ENCODE data around the gene CLEC3B. TPM values are rescaled to one million over a fixed set of nuclear protein-coding genes. Genes with fewer than 3 reads are reported as not detected.

CLEC3B gene
- total RNA-seq, 6 donors from 2014 or later = 6.3 to 332 (median 140) TPM

DNA sequence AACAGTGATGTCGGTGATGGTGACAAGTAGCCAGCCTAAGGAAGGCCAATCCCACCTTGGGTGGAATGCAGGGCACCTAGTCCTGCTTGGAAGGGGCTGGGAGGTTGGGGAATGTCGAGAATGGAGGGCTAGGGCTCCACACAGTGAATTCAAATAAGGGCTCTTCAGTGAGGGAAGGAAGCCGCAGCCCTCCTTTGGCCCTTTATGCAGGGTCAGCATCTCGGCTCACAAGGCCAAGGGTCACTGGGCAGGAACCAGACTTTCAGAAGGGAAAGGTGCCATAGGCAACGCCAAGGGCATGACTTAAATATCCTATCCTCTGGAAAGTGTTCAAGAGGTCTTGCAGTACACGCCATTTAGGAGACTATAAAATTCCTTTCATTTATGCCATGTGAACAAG, 56.9 kb downstream of the CLEC3B start:
- no peak for DNase-seq

GRCh38 chr3:45084361-45084760, 58.3 kb downstream of the CLEC3B start:
- peaks cover 0 to 3% (median 0%) of the 10 kb centered on the region in 4 donors for H3K4me1 ChIP-seq
- H3K27me3 ChIP-seq = no peaks in the 10 kb centered on the region
- H3K27ac ChIP-seq = no peak overlapping the region
- no peaks in the 10 kb centered on the region for H3K36me3 ChIP-seq
- TF ChIP-seq POLR2AphosphoS5 (IDR thresholded peaks at IDR 0.05) = no peak
- WGBS, 2 donors = 38 to 83% methylated on average over 1 of the region's 1 CpG
- H3K4me3 ChIP-seq = no peak overlapping the region
- DNase-seq (no peak), ATAC-seq (ENCODE audit: low FRiP score in 2 of 2) (no peak)
- H3K9me3 ChIP-seq = no peaks in the 10 kb centered on the region

More for the DNA sequence above, 56.9 kb downstream of the CLEC3B start:
- TF ChIP-seq POLR2A (IDR thresholded peaks at IDR 0.05) = no peak
- TF ChIP-seq POLR2AphosphoS5 (IDR thresholded peaks at IDR 0.05) = no peak
- no peak for TF ChIP-seq EP300 (IDR thresholded peaks at IDR 0.05)
- TF ChIP-seq, protein P1, sequence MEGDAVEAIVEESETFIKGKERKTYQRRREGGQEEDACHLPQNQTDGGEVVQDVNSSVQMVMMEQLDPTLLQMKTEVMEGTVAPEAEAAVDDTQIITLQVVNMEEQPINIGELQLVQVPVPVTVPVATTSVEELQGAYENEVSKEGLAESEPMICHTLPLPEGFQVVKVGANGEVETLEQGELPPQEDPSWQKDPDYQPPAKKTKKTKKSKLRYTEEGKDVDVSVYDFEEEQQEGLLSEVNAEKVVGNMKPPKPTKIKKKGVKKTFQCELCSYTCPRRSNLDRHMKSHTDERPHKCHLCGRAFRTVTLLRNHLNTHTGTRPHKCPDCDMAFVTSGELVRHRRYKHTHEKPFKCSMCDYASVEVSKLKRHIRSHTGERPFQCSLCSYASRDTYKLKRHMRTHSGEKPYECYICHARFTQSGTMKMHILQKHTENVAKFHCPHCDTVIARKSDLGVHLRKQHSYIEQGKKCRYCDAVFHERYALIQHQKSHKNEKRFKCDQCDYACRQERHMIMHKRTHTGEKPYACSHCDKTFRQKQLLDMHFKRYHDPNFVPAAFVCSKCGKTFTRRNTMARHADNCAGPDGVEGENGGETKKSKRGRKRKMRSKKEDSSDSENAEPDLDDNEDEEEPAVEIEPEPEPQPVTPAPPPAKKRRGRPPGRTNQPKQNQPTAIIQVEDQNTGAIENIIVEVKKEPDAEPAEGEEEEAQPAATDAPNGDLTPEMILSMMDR (IDR thresholded peaks at IDR 0.05) = no peak
- no peaks in the 10 kb centered on the region for H3K9me3 ChIP-seq
- no peak overlapping the region for H3K27ac ChIP-seq
- no peaks in the 10 kb centered on the region for H3K36me3 ChIP-seq
- 76 to 81% methylated on average over 6 of the region's 6 CpGs for WGBS, 2 donors
- H3K4me3 ChIP-seq = no peak overlapping the region
- no peaks in the 10 kb centered on the region for H3K27me3 ChIP-seq
- no peak for ATAC-seq (ENCODE audit: low FRiP score in 2 of 2)
- no peaks in the 10 kb centered on the region for H3K4me1 ChIP-seq

GRCh38 chr3:45084820-45085816, 59.0 kb downstream of the CLEC3B start:
- no peaks in the 10 kb centered on the region for H3K36me3 ChIP-seq
- DNase-seq (no peak), ATAC-seq (ENCODE audit: low FRiP score in 2 of 2) (no peak)
- TF ChIP-seq POLR2A (IDR thresholded peaks at IDR 0.05) (no peak), POLR2AphosphoS5 (IDR thresholded peaks at IDR 0.05) (no peak), EP300 (IDR thresholded peaks at IDR 0.05) (no peak)
- TF ChIP-seq, protein P1 (IDR thresholded peaks at IDR 0.05) = no peak
- no peaks in the 10 kb centered on the region for H3K9me3 ChIP-seq
- H3K4me1 ChIP-seq = peaks cover 0 to 3% (median 0%) of the 10 kb centered on the region in 4 donors
- no peaks in the 10 kb centered on the region for H3K27me3 ChIP-seq
- H3K27ac ChIP-seq = no peak overlapping the region
- WGBS, 2 donors = 84 to 85% methylated on average over 13 of the region's 13 CpGs
- no peak overlapping the region for H3K4me3 ChIP-seq

Small RNA genes lying within 50 kb of the gene (small RNA-seq; reads per million reads assigned to genes)
- gene RNU5B-3P = 0 reads per million in 4 donors

Other genes starting within 250 kb of the CLEC3B start
- gene TMEM42, start 164.4 kb upstream of the CLEC3B start, total RNA-seq = 10 to 100 TPM in 3 of 6 donors, 1 to 10 TPM in 3; 6.3 to 19.5 (median 11.0) TPM
- gene TGM4, start 151.7 kb upstream of the CLEC3B start, total RNA-seq = not detected
- 100 to 1,000 TPM in 5 of 6 donors, 10 to 100 TPM in 1; 98.0 to 179 (median 115) TPM for gene ZDHHC3, start 50.1 kb upstream of the CLEC3B start, total RNA-seq
- gene EXOSC7, start 50.1 kb upstream of the CLEC3B start, total RNA-seq = 10 to 100 TPM; 35.8 to 55.5 (median 41.1) TPM
- 10 to 100 TPM in 5 of 6 donors, 1 to 10 TPM in 1; 9.9 to 32.7 (median 19.2) TPM for gene CDCP1, start 120.1 kb downstream of the CLEC3B start, total RNA-seq
- gene TMEM158, start 200.0 kb downstream of the CLEC3B start, total RNA-seq = 1 to 10 TPM in 2 of 6 donors, under 1 TPM in 1, not detected in 3; 0.76 to 3.8 (median 1.7) TPM